ENCODE data around the gene TAMALIN. TPM values are rescaled to one million over a fixed set of nuclear protein-coding genes. Genes with fewer than 3 reads are reported as not detected.

The TAMALIN gene
- total RNA-seq, 2 experiments from 2014 or later, result 495 to 525 TPM

GRCh38 chr12:52003591-52003990 lies 3.2 kb upstream of the TAMALIN start:
- Histone ChIP-seq H3K9me3 (ENCODE audit: control insufficient read depth in 1 of 2, insufficient read depth in 1 of 2, low read length in 2 of 2) (no peaks in the 10 kb centered on the region), H3K27me3 (ENCODE audit: control insufficient read depth in 1 of 2, insufficient read depth in 2 of 2, low read length in 2 of 2) (no peaks in the 10 kb centered on the region), H3K4me3 (ENCODE audit: low read length) (no peak overlapping the region), H3K36me3 (ENCODE audit: insufficient read depth, low read length) (no peaks in the 10 kb centered on the region), H3K27ac (ENCODE audit: low read depth in 1 of 2, low read length in 2 of 2) (no peak overlapping the region), H3K4me1 (ENCODE audit: insufficient read depth, low read length) (peaks cover 25% of the 10 kb centered on the region)
- peak overlapping the region; percentile 49 for H3K27ac Mint-ChIP-seq
- H3K4me1 Mint-ChIP-seq (ENCODE audit: low read depth), result peaks cover 18% of the 10 kb centered on the region
- peak overlapping the region; percentile 15 for H3K4me3 Mint-ChIP-seq
- ChIA-PET POLR2A (interaction anchor here (1.8 to 2.2 kb wide), 2 partner anchors 19 to 22 kb away, joined by 6 to 8 read pairs; no protein-coding TSS in a partner anchor), CTCF (interaction anchor here (1.0 to 10.8 kb wide), 10 partner anchors 9 to 81 kb away, joined by 3 to 184 read pairs (median 3); partner anchors contain the start of genes ATG101 and NR4A1)
- no peak for TF ChIP-seq CTCF (IDR thresholded peaks at IDR 0.05)
- H3K9me3 Mint-ChIP-seq, result no peaks in the 10 kb centered on the region
- no peaks in the 10 kb centered on the region for H3K27me3 Mint-ChIP-seq
- intact Hi-C loops (cut with DNase I, micrococcal nuclease), result no loop called here
- DNase-seq (no peak), ATAC-seq (ENCODE audit: poor library complexity) (no peak)
- H3K36me3 Mint-ChIP-seq (ENCODE audit: low read depth), result peaks cover 12% of the 10 kb centered on the region

- Mint-ChIP-seq H3K9me3 (no peaks in the 10 kb centered on the region), H3K4me3 (no peak overlapping the region), H3K36me3 (ENCODE audit: low read depth) (peaks cover 16% of the 10 kb centered on the region), H3K4me1 (ENCODE audit: low read depth) (peaks cover 21% of the 10 kb centered on the region), H3K27me3 (no peaks in the 10 kb centered on the region), H3K27ac (peak overlapping the region; percentile 20)
- peaks cover 30% of the 10 kb centered on the region for H3K4me1 ChIP-seq (ENCODE audit: insufficient read depth, low read length)
- no peak overlapping the region for H3K4me3 ChIP-seq (ENCODE audit: low read length)
- no peaks in the 10 kb centered on the region for H3K36me3 ChIP-seq (ENCODE audit: insufficient read depth, low read length)
- ChIA-PET POLR2A (interaction anchor here (1.1 to 2.2 kb wide), 3 partner anchors 11 to 22 kb away, joined by 4 to 8 read pairs (median 6); no protein-coding TSS in a partner anchor), CTCF (interaction anchor here (1.0 to 10.8 kb wide), 10 partner anchors 8 to 80 kb away, joined by 3 to 184 read pairs (median 3); partner anchors contain the start of genes ATG101 and NR4A1)
- H3K9me3 ChIP-seq (ENCODE audit: control insufficient read depth in 1 of 2, insufficient read depth in 1 of 2, low read length in 2 of 2), result no peaks in the 10 kb centered on the region
- ATAC-seq (ENCODE audit: poor library complexity), result no peak
- peak; percentile 59 for TF ChIP-seq CTCF (IDR thresholded peaks at IDR 0.05)
- no peaks in the 10 kb centered on the region for H3K27me3 ChIP-seq (ENCODE audit: control insufficient read depth in 1 of 2, insufficient read depth in 2 of 2, low read length in 2 of 2)
- intact Hi-C loops (cut with DNase I, micrococcal nuclease), result loop anchor here in 1 of 2 experiments (1.0 kb wide), 1 partner anchor 16 kb away; no protein-coding TSS in a partner anchor
- DNase-seq, result peak in 3 of 14 experiments; percentile 47 to 49 (median 48)
- no peak overlapping the region for H3K27ac ChIP-seq (ENCODE audit: low read depth in 1 of 2, low read length in 2 of 2)
Observed at GRCh38 chr12:52004042-52004648, 2.6 kb upstream of the TAMALIN start.

- CTCF ChIA-PET, result interaction anchor here (1.6 to 10.8 kb wide), 4 partner anchors 13 to 26 kb away, joined by 3 to 184 read pairs (median 15); no protein-coding TSS in a partner anchor
- Histone ChIP-seq H3K27me3 (ENCODE audit: control insufficient read depth in 1 of 2, insufficient read depth in 2 of 2, low read length in 2 of 2) (no peaks in the 10 kb centered on the region), H3K4me1 (ENCODE audit: insufficient read depth, low read length) (peaks cover 30% of the 10 kb centered on the region), H3K4me3 (ENCODE audit: low read length) (no peak overlapping the region), H3K36me3 (ENCODE audit: insufficient read depth, low read length) (peaks cover 3% of the 10 kb centered on the region), H3K9me3 (ENCODE audit: control insufficient read depth in 1 of 2, insufficient read depth in 1 of 2, low read length in 2 of 2) (peaks cover 0 to 3% of the 10 kb centered on the region in 2 experiments), H3K27ac (ENCODE audit: low read depth in 1 of 2, low read length in 2 of 2) (no peak overlapping the region)
- peak overlapping the region; percentile 83 for H3K27ac Mint-ChIP-seq
- no peak for TF ChIP-seq CTCF (IDR thresholded peaks at IDR 0.05)
- DNase-seq, result no peak
- POLR2A ChIA-PET, result interaction anchor here (1.1 to 5.8 kb wide), 5 partner anchors 12 to 20 kb away, joined by 4 to 73 read pairs (median 6); no protein-coding TSS in a partner anchor
- peak overlapping the region; percentile 96 for H3K4me3 Mint-ChIP-seq
- no peaks in the 10 kb centered on the region for H3K9me3 Mint-ChIP-seq
- H3K27me3 Mint-ChIP-seq, result no peaks in the 10 kb centered on the region
- peaks cover 21% of the 10 kb centered on the region for H3K4me1 Mint-ChIP-seq (ENCODE audit: low read depth)
- no peak for ATAC-seq (ENCODE audit: poor library complexity)
- H3K36me3 Mint-ChIP-seq (ENCODE audit: low read depth), result peaks cover 25% of the 10 kb centered on the region
- intact Hi-C loops (cut with DNase I, micrococcal nuclease), result no loop called here
Observed at GRCh38 chr12:52005218-52005902, 1.4 kb upstream of the TAMALIN start.
